ENCODE data around the gene SWAP70. TPM values are rescaled to one million over a fixed set of nuclear protein-coding genes. Genes with fewer than 3 reads are reported as not detected.

SWAP70 gene
- total and polyA plus RNA-seq, 2 of the 8 experiments (the other 6 are each of a cell fraction or from before 2014, with no cell fraction given): 14.8 to 37.5 TPM

DNA sequence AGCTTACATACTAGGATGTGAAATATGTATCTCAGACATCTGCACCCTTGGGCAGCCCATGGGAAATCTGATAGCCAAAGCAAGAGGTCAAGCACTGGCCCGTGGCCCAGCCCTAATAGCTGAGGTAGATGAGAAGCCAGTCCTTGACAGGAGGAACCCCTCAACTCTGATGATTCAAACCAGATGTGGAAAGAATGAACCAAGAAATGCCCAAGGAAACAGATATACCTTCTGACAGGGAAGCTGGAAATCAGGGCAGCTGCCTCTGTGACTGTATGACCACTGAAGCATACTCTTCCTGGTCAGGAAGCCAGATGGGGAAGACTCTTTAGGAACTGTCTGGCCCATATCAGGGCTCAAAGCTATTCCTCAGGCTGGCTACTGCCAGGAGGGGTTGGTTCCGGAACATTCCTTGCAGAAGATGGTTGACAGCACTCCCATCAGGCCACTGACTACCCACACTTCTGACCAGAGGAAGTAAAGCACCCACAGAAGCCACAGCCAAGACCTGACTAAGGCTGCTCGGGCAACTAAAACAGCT lies 124.2 kb downstream of the SWAP70 start:
- no peak overlapping the region for H3K4me3 ChIP-seq (ENCODE audit: extremely low read depth in 1 of 4, insufficient read depth in 2 of 4, low read depth in 3 of 4, low read length in 4 of 4)
- H2BK15ac ChIP-seq (ENCODE audit: low read length): no peak overlapping the region
- DNase-seq (ENCODE audit: low read depth in 1 of 2, low spot score in 2 of 2) (no peak), FAIRE-seq (no peak)
- no peak overlapping the region; the same call in 1 of the 2 replicates for H4K8ac ChIP-seq (ENCODE audit: extremely low read depth, insufficient read depth, low read length)
- H4K91ac ChIP-seq (replicated peaks; ENCODE audit: insufficient read length, low read length): no peak overlapping the region
- no peak overlapping the region for H3K27ac ChIP-seq (ENCODE audit: low read depth, low read length)
- no peak overlapping the region for H2BK12ac ChIP-seq (ENCODE audit: low read depth, low read length)
- no peak overlapping the region for H3K23ac ChIP-seq (ENCODE audit: insufficient read length)
- H2BK20ac ChIP-seq (ENCODE audit: low read length): no peak overlapping the region
- H3K14ac ChIP-seq (ENCODE audit: insufficient read length): no peak overlapping the region
- H3K79me1 ChIP-seq (ENCODE audit: low read depth, low read length): no peaks in the 10 kb centered on the region
- H3K79me2 ChIP-seq (ENCODE audit: control insufficient read depth in 1 of 2, insufficient read depth in 2 of 2, low read length in 2 of 2): no peaks in the 10 kb centered on the region
- peaks cover 7 to 29% (median 15%) of the 10 kb centered on the region in 4 experiments for H3K36me3 ChIP-seq (ENCODE audit: control insufficient read depth in 2 of 4, insufficient read depth in 4 of 4, low read length in 3 of 4)
- peaks cover 0 to 2% of the 10 kb centered on the region in 2 experiments for H4K20me1 ChIP-seq (replicated peaks in 1 of 2; ENCODE audit: control insufficient read depth in 1 of 2, insufficient read depth in 2 of 2, low read length in 2 of 2)
- H3K27me3 ChIP-seq (replicated peaks in 1 of 4; ENCODE audit: control insufficient read depth in 3 of 4, extremely low read depth in 1 of 4, insufficient read depth in 3 of 4, low read length in 3 of 4): no peaks in the 10 kb centered on the region
- no peak overlapping the region for H3K18ac ChIP-seq (ENCODE audit: extremely low read depth, low read length)
- H3K4ac ChIP-seq (replicated peaks; ENCODE audit: insufficient read length, low read depth, low read length): no peak overlapping the region
- no peaks in the 10 kb centered on the region for H3K4me1 ChIP-seq (replicated peaks in 1 of 4; ENCODE audit: control insufficient read depth in 3 of 4, insufficient read depth in 4 of 4, low read length in 3 of 4)
- WGBS, 2 experiments (ENCODE audit: extremely low coverage in 1 of 2, insufficient coverage in 1 of 2, insufficient read length in 1 of 2, insufficient replicate concordance in 2 of 2, low coverage in 1 of 2, low lambda C conversion rate in 2 of 2, missing lambda C conversion rate in 1 of 2): 89% methylated on average over 3 of the region's 3 CpGs; no CpG with 5 or more reads in 1 of the 2 experiments
- no peak overlapping the region for H2AFZ ChIP-seq (ENCODE audit: low read length)
- no peak overlapping the region for H3K56ac ChIP-seq (replicated peaks; ENCODE audit: insufficient read length, low read depth, low read length)
- ChIA-PET CTCF (ENCODE audit: partially characterized antibody) (interaction anchor here (0.7 to 1.5 kb wide), 6 partner anchors 9 to 185 kb away, joined by 3 to 4 read pairs (median 3); no protein-coding TSS in a partner anchor), POLR2A (ENCODE audit: partially characterized antibody) (interaction anchor here (1.0 to 1.5 kb wide), 3 partner anchors 9 to 33 kb away, joined by 3 to 4 read pairs (median 4); no protein-coding TSS in a partner anchor)
- no peak overlapping the region for H2AK5ac ChIP-seq (ENCODE audit: low read depth, low read length)
- H3K4me2 ChIP-seq (ENCODE audit: insufficient read depth in 1 of 2, low read depth in 2 of 2, low read length in 2 of 2): no peak overlapping the region
- no peak overlapping the region for H3K9ac ChIP-seq (replicated peaks in 1 of 4; ENCODE audit: extremely low read depth in 1 of 4, low read depth in 3 of 4, low read length in 3 of 4)
- no peak overlapping the region for H2BK5ac ChIP-seq (ENCODE audit: low read depth, low read length)
- no peaks in the 10 kb centered on the region for H3K23me2 ChIP-seq (ENCODE audit: low read depth, low read length)
- H2BK120ac ChIP-seq (replicated peaks; ENCODE audit: low read depth, low read length): no peak overlapping the region
- H4K5ac ChIP-seq (ENCODE audit: insufficient read length, low read depth, low read length): no peak overlapping the region
- H3K9me3 ChIP-seq (ENCODE audit: insufficient read depth in 2 of 2, low read depth in 1 of 2, low read length in 1 of 2): no peaks in the 10 kb centered on the region
- TF ChIP-seq RXRA (IDR thresholded peaks at IDR 0.05; ENCODE audit: insufficient read depth, low read depth, low read length) (no peak), RNF2 (IDR thresholded peaks at IDR 0.05; ENCODE audit: borderline replicate concordance, low read depth, low read length, missing control alignments, poor library complexity, severe bottlenecking) (no peak), BRCA1 (IDR thresholded peaks at IDR 0.05; ENCODE audit: low read depth, low read length) (no peak), POLR2AphosphoS5 (IDR thresholded peaks at IDR 0.05; ENCODE audit: low read depth, low read length) (no peak), CREB1 (IDR thresholded peaks at IDR 0.05) (no peak), HDAC2 (IDR thresholded peaks at IDR 0.05; ENCODE audit: borderline replicate concordance in 1 of 2, low read depth in 2 of 2, low read length in 2 of 2) (no peak), CBX8 (IDR thresholded peaks at IDR 0.05; ENCODE audit: borderline replicate concordance, low read depth, low read length) (no peak), GABPA (IDR thresholded peaks at IDR 0.05; ENCODE audit: borderline replicate concordance, insufficient read depth, low read length) (no peak)
- TF ChIP-seq, protein P1, sequence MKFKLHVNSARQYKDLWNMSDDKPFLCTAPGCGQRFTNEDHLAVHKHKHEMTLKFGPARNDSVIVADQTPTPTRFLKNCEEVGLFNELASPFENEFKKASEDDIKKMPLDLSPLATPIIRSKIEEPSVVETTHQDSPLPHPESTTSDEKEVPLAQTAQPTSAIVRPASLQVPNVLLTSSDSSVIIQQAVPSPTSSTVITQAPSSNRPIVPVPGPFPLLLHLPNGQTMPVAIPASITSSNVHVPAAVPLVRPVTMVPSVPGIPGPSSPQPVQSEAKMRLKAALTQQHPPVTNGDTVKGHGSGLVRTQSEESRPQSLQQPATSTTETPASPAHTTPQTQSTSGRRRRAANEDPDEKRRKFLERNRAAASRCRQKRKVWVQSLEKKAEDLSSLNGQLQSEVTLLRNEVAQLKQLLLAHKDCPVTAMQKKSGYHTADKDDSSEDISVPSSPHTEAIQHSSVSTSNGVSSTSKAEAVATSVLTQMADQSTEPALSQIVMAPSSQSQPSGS (IDR thresholded peaks at IDR 0.05; ENCODE audit: low read length): no peak
